HepG2 (cell line): ENCODE measurements around the gene STX4. TPM values are rescaled to one million over a fixed set of nuclear protein-coding genes. Genes with fewer than 3 reads are reported as not detected.

Source experiments
- IKZF5 ChIP-seq: IDR thresholded peaks from 2 replicates; pipeline ENCODE4 v1.6.1; 2018; ENCODE audit warnings: missing genetic modification reagents, mild to moderate bottlenecking, missing compliant biosample characterization
- NFYC ChIP-seq: IDR thresholded peaks from 2 replicates; pipeline ENCODE4 v1.6.1; 2016; ENCODE audit warnings: missing genetic modification reagents, missing compliant biosample characterization
- TBL1XR1 ChIP-seq: fragments of 150-350 bp; IDR thresholded peaks from 2 replicates; pipeline ENCODE4 v1.6.1; 2014; ENCODE audit warnings: borderline replicate concordance, low read length; ENCODE audit not compliant: partially characterized antibody
- ZBTB39 ChIP-seq: sonication (generic); formaldehyde crosslinking; IDR thresholded peaks from 2 replicates; pipeline ENCODE4 v1.5.0; 2020; ENCODE audit warnings: missing genetic modification reagents
- ZFP1 ChIP-seq: IDR thresholded peaks from 2 replicates; pipeline ENCODE4 v1.6.1; 2016
- ZNF318 ChIP-seq: sonication (generic); formaldehyde crosslinking; IDR thresholded peaks from 2 replicates; pipeline ENCODE4 v1.4.0; 2020; ENCODE audit warnings: mild to moderate bottlenecking, missing genetic modification reagents
- ZNF34 ChIP-seq: sonication (generic); formaldehyde crosslinking; IDR thresholded peaks from 2 replicates; pipeline ENCODE4 v1.4.0; 2020; ENCODE audit warnings: mild to moderate bottlenecking, missing genetic modification reagents, borderline replicate concordance
- ZSCAN30 ChIP-seq: sonication (generic); formaldehyde crosslinking; IDR thresholded peaks from 2 replicates; pipeline ENCODE4 v1.5.0; 2020; ENCODE audit warnings: mild to moderate bottlenecking, missing genetic modification reagents
- ZXDC ChIP-seq: sonication (generic); formaldehyde crosslinking; IDR thresholded peaks from 2 replicates; pipeline ENCODE4 v1.5.0; 2020; ENCODE audit warnings: mild to moderate bottlenecking, missing genetic modification reagents
- ZZZ3 ChIP-seq: sonication (generic); formaldehyde crosslinking; IDR thresholded peaks from 2 replicates; pipeline ENCODE4 v1.4.0; 2020; ENCODE audit warnings: missing genetic modification reagents, mild to moderate bottlenecking, borderline replicate concordance
- polyA plus RNA-seq, 8 experiments: library from polyadenylated mRNA; depleted of rRNA in 3 of 8; stranded (reverse) in 7 of 8; unstranded in 1 of 8; fragments of >200 nt; fragmentation: Illumina TruSeq in 4 of 8; extraction: Trizol in 4 of 8; gene quantifications; 2 replicates each; pipeline versions ENCODE4 v1.2.1 to v1.2.3, GENCODE V29; 2011 to 2016; ENCODE audit warnings: low read depth in 4 of 8, missing spikeins in 1 of 8, mixed read lengths in 1 of 8; ENCODE audit not compliant: insufficient read depth in 1 of 8
- total RNA-seq, 5 experiments: library from RNA; depleted of rRNA; stranded (reverse); fragments of >200 nt; fragmentation: Illumina TruSeq; extraction: Trizol; gene quantifications; 2 replicates each; pipeline ENCODE4 v1.2.3, GENCODE V29; 2016; ENCODE audit warnings: low read depth in 1 of 5

The STX4 gene
- total and polyA plus RNA-seq, 2 of the 13 experiments (the other 11 are each of a cell fraction or from before 2014, with no cell fraction given) = 29.2 to 34.6 TPM

- TF ChIP-seq NFYC (CRISPR knock-in tag) = 0 out of 2 replicates have a peak, but pooled peaks have one; percentile 33
- TF ChIP-seq IKZF5 (CRISPR knock-in tag) = peak; percentile 55; the same call in 1 of the 2 replicates
- TF ChIP-seq ZZZ3 (CRISPR knock-in tag) = peak; percentile 80
- 0 out of 2 replicates have a peak, but pooled peaks have one; percentile 43 for TF ChIP-seq ZNF34
- no peak for TF ChIP-seq ZNF318 (CRISPR knock-in tag)
- TF ChIP-seq ZXDC (CRISPR knock-in tag) = 0 out of 2 replicates have a peak, but pooled peaks have one; percentile 28
- TF ChIP-seq ZSCAN30 (CRISPR knock-in tag) = no peak
- peak; percentile 94 for TF ChIP-seq ZBTB39 (CRISPR knock-in tag)
- TF ChIP-seq ZFP1 (CRISPR knock-in tag) = peak; percentile 58
- no peak for TF ChIP-seq TBL1XR1
Observed at GRCh38 chr16:30996985-30997724, 36.2 kb upstream of the STX4 start (continued).
